Measurements from ENCODE around the gene ZNF236. TPM values are rescaled to one million over a fixed set of nuclear protein-coding genes. Genes with fewer than 3 reads are reported as not detected.
"Not testable (repeated sequence)": the region's sequence is repeated elsewhere in the genome, so short reads cannot be mapped to it uniquely, and the experiment has no call there.

ZNF236 gene
- total and polyA plus RNA-seq, 5 experiments from 2014 or later = 4.6 to 25.6 (median 8.4) TPM

- Mint-ChIP-seq H3K4me1 (peaks cover 18 to 36% (median 24%) of the 10 kb centered on the region in 4 donors), H3K9me3 (no peaks in the 10 kb centered on the region), H3K27me3 (no peaks in the 10 kb centered on the region), H3K36me3 (peaks cover 41 to 62% (median 52%) of the 10 kb centered on the region in 3 donors), H3K4me3 (peak overlapping the region in 1 of 10 donors; percentile 48), H3K27ac (peak overlapping the region in 2 of 10 donors; percentile 18 to 70)
- POLR2A ChIA-PET = no interaction called here
- ATAC-seq = no peak
- no peak for DNase-seq
Observed at GRCh38 chr18:76962851-76963250, 140.5 kb downstream of the ZNF236 start.

DNA sequence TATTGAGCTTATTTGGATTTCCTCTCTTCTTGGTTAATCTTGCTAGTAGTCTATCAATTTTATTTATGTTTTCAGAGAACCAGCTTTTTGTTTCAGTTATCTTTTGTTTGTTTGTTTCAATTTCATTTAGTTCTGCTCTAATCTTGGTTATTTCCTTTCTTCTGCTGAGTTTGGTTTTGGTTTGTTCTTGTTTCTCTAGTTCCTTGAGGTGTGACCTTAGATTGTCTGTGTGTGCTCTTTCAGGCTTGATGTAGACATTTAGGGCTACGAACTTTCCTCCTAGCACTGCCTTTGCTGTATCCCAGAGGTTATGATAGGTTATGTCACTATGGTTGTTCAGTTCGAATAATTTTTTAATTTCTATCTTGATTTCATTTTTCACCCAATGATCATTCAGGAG lies 141.6 kb downstream of the ZNF236 start:
- DNase-seq (no peak), ATAC-seq (no peak)
- Mint-ChIP-seq H3K9me3 (no peaks in the 10 kb centered on the region), H3K36me3 (peaks cover 38 to 57% (median 50%) of the 10 kb centered on the region in 3 donors), H3K4me3 (peak overlapping the region in 1 of 10 donors; percentile 48), H3K27me3 (no peaks in the 10 kb centered on the region), H3K27ac (peak overlapping the region in 8 of 10 donors; percentile 1 to 70 (median 8)), H3K4me1 (peaks cover 18 to 36% (median 24%) of the 10 kb centered on the region in 4 donors)
- POLR2A ChIA-PET = no interaction called here

DNA sequence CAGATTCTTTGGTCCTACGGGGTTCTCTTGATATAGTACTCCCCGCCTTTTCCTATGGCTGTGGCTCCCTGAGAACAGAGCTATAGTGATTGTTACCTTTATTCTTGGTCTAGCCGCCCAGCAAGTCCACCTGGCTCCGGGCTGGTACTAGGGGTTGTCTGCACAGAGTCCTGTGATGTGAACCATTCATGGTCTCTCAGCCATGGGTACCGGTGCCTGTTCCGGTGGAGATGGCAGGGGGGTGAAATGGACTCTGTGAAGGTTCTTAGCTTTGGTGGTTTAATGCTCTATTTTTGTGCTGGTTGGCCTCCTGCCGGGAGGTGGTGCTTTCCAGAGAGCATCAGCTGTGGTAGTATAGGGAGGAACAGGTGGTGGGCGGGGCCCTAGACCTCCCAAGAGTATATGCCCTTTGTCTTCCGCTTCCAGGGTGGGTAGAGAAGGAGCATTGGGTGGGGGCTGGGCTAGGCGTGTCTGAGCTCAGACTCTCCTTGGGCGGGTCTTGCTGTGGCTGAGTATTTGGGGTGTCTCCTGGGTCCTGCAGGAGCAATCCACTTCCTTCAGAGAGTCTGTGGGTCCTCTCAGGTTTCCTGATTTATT lies 143.3 kb downstream of the ZNF236 start:
- POLR2A ChIA-PET, H3K9me3 Mint-ChIP-seq, H3K27me3 Mint-ChIP-seq, ATAC-seq, H3K4me3 Mint-ChIP-seq: not testable (repeated sequence)
- DNase-seq = peak in 1 of 10 donors; percentile 18
- peak overlapping the region in 1 of 10 donors; percentile 9 for H3K27ac Mint-ChIP-seq
- peaks cover 23 to 47% (median 33%) of the 10 kb centered on the region in 3 donors for H3K36me3 Mint-ChIP-seq
- peaks cover 17 to 36% (median 24%) of the 10 kb centered on the region in 4 donors for H3K4me1 Mint-ChIP-seq

DNA sequence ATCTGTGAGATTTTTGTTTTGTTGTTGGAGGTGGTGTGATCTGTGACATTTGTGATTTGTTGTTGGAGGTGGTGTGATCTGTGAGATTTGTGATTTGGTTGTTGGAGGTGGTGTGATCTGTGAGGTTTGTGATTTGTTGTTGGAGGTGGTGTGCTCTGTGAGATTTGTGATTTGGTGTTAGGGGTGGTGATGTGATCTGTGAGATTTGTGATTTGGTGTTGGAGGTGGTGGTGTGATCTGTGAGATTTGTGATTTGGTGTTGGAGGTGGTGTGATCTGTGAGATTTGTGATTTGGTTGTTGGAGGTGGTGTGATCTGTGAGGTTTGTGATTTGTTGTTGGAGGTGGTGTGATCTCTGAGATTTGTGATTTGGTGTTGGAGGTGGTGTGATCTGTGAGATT lies 144.9 kb downstream of the ZNF236 start:
- H3K27me3 Mint-ChIP-seq, ATAC-seq, H3K4me3 Mint-ChIP-seq, DNase-seq, H3K9me3 Mint-ChIP-seq, H3K27ac Mint-ChIP-seq, POLR2A ChIA-PET: not testable (repeated sequence)
- Mint-ChIP-seq H3K4me1 (peaks cover 15 to 33% (median 26%) of the 10 kb centered on the region in 4 donors), H3K36me3 (peaks cover 8 to 34% (median 19%) of the 10 kb centered on the region in 3 donors)

DNA sequence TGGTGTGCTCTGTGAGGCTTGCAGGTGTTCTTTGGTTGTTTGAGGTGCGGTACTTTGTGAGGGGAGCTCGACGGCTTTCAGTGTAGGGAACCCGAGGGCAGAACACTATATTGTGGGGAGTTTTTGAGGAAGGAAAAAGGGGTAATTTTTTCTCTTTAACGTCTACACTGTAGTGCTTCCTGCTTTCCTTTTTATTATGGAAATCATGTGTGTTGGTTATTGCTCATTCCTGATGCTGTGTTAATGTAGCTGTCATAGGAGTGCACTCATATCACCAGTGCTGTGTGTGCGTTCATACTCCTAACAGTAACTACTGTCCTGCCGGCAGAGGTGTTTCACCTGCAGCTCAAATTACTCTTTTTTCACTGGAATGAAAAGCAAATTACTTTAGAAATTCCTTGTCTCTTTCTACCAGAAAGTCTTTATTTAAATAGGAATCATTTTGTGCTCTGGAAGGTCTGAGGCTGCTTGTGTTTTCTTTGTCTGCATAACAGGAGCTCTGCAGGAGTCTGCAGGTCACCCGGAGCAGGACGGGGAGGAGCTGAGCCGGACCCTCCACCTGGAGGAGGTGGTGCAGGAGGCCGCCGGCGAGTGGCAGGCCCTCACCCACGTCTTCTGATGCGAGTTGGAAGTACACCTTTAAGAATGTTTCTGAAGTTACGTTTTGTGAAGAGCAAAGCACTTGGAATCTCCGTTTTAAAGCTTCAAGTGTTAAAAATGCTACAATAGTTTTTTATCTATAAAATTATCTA lies 145.5 kb downstream of the ZNF236 start:
- no peak for DNase-seq
- POLR2A ChIA-PET = no interaction called here

GRCh38 chr18:76970770-76971559 lies 148.6 kb downstream of the ZNF236 start:
- peak overlapping the region in 3 of 10 donors; percentile 5 to 35 (median 15) for H3K27ac Mint-ChIP-seq

More for the DNA sequence above, 145.5 kb downstream of the ZNF236 start:
- Mint-ChIP-seq H3K27me3 (no peaks in the 10 kb centered on the region), H3K27ac (no peak overlapping the region), H3K36me3 (peaks cover 6 to 28% (median 15%) of the 10 kb centered on the region in 3 donors), H3K9me3 (no peaks in the 10 kb centered on the region), H3K4me1 (peaks cover 15 to 27% (median 23%) of the 10 kb centered on the region in 4 donors), H3K4me3 (no peak overlapping the region)
- no peak for ATAC-seq

GRCh38 chr18:76972241-76972640 lies 149.9 kb downstream of the ZNF236 start:
- peaks cover 0 to 7% (median 2%) of the 10 kb centered on the region in 4 donors for H3K4me1 Mint-ChIP-seq
- no peak overlapping the region for H3K27ac Mint-ChIP-seq
- POLR2A ChIA-PET = no interaction called here
- peaks cover 0 to 15% (median 3%) of the 10 kb centered on the region in 3 donors for H3K36me3 Mint-ChIP-seq
- H3K9me3 Mint-ChIP-seq = no peaks in the 10 kb centered on the region
- DNase-seq (no peak), ATAC-seq (no peak)
- no peak overlapping the region for H3K4me3 Mint-ChIP-seq
- no peaks in the 10 kb centered on the region for H3K27me3 Mint-ChIP-seq

More at GRCh38 chr18:76970770-76971559, 148.6 kb downstream of the ZNF236 start:
- no peaks in the 10 kb centered on the region for H3K27me3 Mint-ChIP-seq
- DNase-seq = no peak
- peaks cover 0 to 7% (median 2%) of the 10 kb centered on the region in 4 donors for H3K4me1 Mint-ChIP-seq
- no peak overlapping the region for H3K4me3 Mint-ChIP-seq
- no peaks in the 10 kb centered on the region for H3K9me3 Mint-ChIP-seq
- ATAC-seq = no peak
- H3K36me3 Mint-ChIP-seq = peaks cover 0 to 15% (median 3%) of the 10 kb centered on the region in 3 donors
- POLR2A ChIA-PET = no interaction called here

GRCh38 chr18:76972846-76973519 lies 150.6 kb downstream of the ZNF236 start:
- DNase-seq = no peak
- Mint-ChIP-seq H3K4me1 (peaks cover 0 to 7% (median 4%) of the 10 kb centered on the region in 4 donors), H3K27ac (peak overlapping the region in 2 of 10 donors; percentile 29 to 68), H3K27me3 (no peaks in the 10 kb centered on the region), H3K9me3 (no peaks in the 10 kb centered on the region), H3K36me3 (peaks cover 0 to 15% (median 3%) of the 10 kb centered on the region in 3 donors), H3K4me3 (no peak overlapping the region)
- POLR2A ChIA-PET = no interaction called here
- no peak for ATAC-seq

DNA sequence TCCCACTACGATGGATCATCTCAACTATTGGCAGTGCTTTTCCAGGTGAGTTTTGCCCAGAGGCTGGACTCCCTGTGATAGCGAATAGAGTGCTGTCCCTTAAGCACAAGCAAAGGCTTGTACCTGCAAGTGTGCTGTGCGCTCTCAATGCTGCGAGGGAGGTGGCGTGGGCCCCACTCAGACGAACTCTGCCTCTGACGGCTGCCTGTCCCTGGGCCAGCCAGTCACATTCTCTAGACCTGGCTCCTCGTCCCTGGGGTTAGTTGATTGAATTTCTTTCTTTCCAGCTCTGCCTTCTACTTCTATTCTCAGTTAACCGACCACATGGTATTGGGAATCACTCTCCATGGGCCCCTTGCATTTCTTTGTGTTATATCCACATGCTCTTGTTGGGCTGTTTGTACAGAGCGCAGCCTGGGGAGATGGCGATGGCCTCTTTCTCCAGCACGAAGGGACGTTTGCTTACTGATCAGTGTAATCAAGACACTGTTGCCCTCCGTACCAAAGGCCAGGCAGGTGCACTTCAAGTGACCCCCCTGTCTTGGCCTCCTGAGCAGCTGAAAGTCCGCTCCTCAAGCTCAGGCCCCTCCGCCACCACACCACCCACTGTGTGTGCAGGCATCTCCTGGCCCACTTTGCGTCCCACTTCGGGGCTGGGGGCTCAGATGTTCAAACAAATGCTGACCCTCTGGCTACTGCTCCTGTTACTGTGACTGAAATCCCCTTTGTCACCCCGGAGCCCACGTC lies 151.3 kb downstream of the ZNF236 start:
- Mint-ChIP-seq H3K27me3 (no peaks in the 10 kb centered on the region), H3K4me3 (no peak overlapping the region), H3K36me3 (peaks cover 0 to 12% (median 2%) of the 10 kb centered on the region in 3 donors), H3K4me1 (peaks cover 0 to 12% (median 4%) of the 10 kb centered on the region in 4 donors), H3K9me3 (no peaks in the 10 kb centered on the region), H3K27ac (peak overlapping the region in 3 of 10 donors; percentile 1 to 68 (median 29))
- POLR2A ChIA-PET = no interaction called here
- ATAC-seq = no peak
- DNase-seq = no peak

DNA sequence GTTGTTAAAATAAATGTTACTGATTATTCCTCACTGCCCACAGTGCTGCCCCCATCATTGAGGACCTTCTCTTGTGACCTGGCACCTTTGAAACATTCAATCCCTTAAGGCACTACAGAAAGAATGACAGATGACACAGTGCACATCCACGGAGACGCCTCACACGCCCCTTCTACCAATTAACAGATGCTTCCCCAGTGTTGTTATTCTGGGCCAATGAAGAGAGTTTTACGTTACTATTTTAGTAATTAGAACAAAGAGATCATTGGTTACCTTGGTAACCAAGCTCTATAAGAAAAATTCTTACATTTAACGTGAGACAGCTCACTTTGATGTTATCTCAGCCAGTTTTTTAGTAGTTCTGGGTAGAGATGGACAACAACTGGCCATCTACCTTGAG lies 152.0 kb downstream of the ZNF236 start:
- no peaks in the 10 kb centered on the region for H3K9me3 Mint-ChIP-seq
- peaks cover 0 to 7% (median 0%) of the 10 kb centered on the region in 3 donors for H3K36me3 Mint-ChIP-seq
- H3K27ac Mint-ChIP-seq = peak overlapping the region in 1 of 10 donors; percentile 1
- ATAC-seq (no peak), DNase-seq (no peak)
- no peaks in the 10 kb centered on the region for H3K27me3 Mint-ChIP-seq
- no peak overlapping the region for H3K4me3 Mint-ChIP-seq
- POLR2A ChIA-PET = no interaction called here
- H3K4me1 Mint-ChIP-seq = peaks cover 0 to 14% (median 4%) of the 10 kb centered on the region in 4 donors

DNA sequence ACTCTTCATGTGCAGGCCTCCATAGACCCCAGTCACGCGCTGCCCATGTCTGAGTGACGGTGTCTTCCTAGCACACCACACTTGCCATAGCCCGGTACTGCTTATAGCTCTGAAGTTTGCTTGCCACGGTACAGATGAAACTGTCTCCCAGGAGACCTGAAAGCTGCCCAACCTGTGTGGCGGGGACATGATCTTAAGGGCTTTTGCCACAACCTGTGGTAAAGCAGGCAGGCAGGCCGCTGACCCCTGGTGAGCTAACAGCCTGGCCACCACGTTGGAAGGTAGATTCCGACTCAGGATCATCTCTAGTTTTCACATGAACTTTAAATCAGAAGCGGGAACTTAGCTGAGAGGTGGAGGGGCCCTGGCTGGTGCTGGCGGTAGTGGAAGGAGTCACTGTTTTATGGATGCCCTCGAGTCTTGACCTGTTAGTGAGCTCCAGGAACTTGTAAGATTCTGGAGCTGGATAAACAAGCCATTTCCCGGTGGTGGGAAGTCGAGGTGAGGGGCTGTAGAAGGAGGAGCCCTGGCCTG lies 153.3 kb downstream of the ZNF236 start:
- peaks cover 0 to 14% (median 4%) of the 10 kb centered on the region in 4 donors for H3K4me1 Mint-ChIP-seq
- POLR2A ChIA-PET = no interaction called here
- H3K4me3 Mint-ChIP-seq = no peak overlapping the region
- DNase-seq (no peak), ATAC-seq (no peak)
- peak overlapping the region in 1 of 10 donors; percentile 73 for H3K27ac Mint-ChIP-seq
- H3K9me3 Mint-ChIP-seq = no peaks in the 10 kb centered on the region
- peaks cover 0 to 4% (median 0%) of the 10 kb centered on the region in 3 donors for H3K36me3 Mint-ChIP-seq
- no peaks in the 10 kb centered on the region for H3K27me3 Mint-ChIP-seq

All from naive thymus-derived CD8-positive, alpha-beta T cell (primary cell).